BJ (cell line): Measurements from ENCODE around the gene PHF10. TPM values are rescaled to one million over a fixed set of nuclear protein-coding genes. Genes with fewer than 3 reads are reported as not detected.

Experiments used
- CTCF ChIA-PET: fragments of 350-600 bp; formaldehyde crosslinking; extraction: SDS; loops from one replicate; lab custom pipeline; 2021; ENCODE audit warnings: antibody characterized with exemption, inconsistent platforms; lab: Yijun Ruan, JAX
- POLR2A ChIA-PET: fragments of 300-600 bp; sonication (Branson Sonifier 250); formaldehyde crosslinking; extraction: SDS; loops from one replicate; lab custom pipeline; 2021; ENCODE audit warnings: antibody characterized with exemption; lab: Charles Lee
- DNase-seq: peaks from one replicate; pipeline ENCODE4 v3.0.0-alpha.2; 2011; ENCODE audit warnings: low read depth
- H3K27me3 ChIP-seq: 2 replicates; pipeline ENCODE4 v1.6.0; 2011; ENCODE audit warnings: low read length; ENCODE audit not compliant: control insufficient read depth, insufficient read depth
- H3K36me3 ChIP-seq: 2 replicates; pipeline ENCODE4 v1.5.1; 2011; ENCODE audit warnings: low read length; ENCODE audit not compliant: control insufficient read depth, insufficient read depth
- H3K4me3 ChIP-seq: 2 replicates; pipeline ENCODE4 v1.5.1; 2011; ENCODE audit warnings: low read depth, mild to moderate bottlenecking, control low read depth, low read length
- polyA plus RNA-seq: library from polyadenylated mRNA; depleted of rRNA; stranded (reverse); fragments of >200 nt; gene quantifications from 2 replicates; pipeline ENCODE4 v1.2.3, GENCODE V29; 2011
- TF ChIP-seq, protein P1 (sequence below): IDR thresholded peaks from 2 replicates; pipeline ENCODE4 v1.5.1; 2011; ENCODE audit warnings: low read depth, mild to moderate bottlenecking, control low read depth, inconsistent platforms, low read length, moderate library complexity; ENCODE audit not compliant: insufficient read depth

The PHF10 gene
- polyA plus RNA-seq, 1 experiment = 9.8 TPM

DNA sequence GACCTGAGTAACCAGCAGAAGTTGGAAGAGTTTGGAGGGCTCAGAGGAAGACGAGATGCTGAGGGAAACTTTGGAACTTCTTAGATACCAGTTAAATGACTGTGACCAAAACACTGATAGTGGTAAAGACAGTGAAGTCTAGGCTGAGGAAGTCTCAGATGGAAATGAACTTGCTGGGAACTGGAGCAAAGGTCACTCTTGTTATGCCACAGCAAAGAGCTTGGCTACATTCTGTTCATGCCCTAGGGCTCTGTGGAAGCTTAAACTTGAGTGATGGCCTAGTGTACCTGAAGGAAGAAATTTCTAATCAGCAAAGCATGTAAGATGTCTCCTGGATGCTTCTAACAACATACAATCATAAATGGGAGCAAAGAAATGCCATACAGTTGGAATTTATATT is 47.2 kb downstream of the PHF10 start:
- Histone ChIP-seq H3K27me3 (no peaks in the 10 kb centered on the region), H3K36me3 (0 out of 2 replicates have a peak, but pooled peaks cover 3% of the 10 kb centered on the region), H3K4me3 (no peak overlapping the region)
- TF ChIP-seq, protein P1, sequence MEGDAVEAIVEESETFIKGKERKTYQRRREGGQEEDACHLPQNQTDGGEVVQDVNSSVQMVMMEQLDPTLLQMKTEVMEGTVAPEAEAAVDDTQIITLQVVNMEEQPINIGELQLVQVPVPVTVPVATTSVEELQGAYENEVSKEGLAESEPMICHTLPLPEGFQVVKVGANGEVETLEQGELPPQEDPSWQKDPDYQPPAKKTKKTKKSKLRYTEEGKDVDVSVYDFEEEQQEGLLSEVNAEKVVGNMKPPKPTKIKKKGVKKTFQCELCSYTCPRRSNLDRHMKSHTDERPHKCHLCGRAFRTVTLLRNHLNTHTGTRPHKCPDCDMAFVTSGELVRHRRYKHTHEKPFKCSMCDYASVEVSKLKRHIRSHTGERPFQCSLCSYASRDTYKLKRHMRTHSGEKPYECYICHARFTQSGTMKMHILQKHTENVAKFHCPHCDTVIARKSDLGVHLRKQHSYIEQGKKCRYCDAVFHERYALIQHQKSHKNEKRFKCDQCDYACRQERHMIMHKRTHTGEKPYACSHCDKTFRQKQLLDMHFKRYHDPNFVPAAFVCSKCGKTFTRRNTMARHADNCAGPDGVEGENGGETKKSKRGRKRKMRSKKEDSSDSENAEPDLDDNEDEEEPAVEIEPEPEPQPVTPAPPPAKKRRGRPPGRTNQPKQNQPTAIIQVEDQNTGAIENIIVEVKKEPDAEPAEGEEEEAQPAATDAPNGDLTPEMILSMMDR = no peak
- ChIA-PET CTCF (interaction anchor here (1.1 kb wide), 1 partner anchor 21 kb away, joined by 3 read pairs; no protein-coding TSS in a partner anchor), POLR2A (no interaction called here)
- DNase-seq = no peak

DNA sequence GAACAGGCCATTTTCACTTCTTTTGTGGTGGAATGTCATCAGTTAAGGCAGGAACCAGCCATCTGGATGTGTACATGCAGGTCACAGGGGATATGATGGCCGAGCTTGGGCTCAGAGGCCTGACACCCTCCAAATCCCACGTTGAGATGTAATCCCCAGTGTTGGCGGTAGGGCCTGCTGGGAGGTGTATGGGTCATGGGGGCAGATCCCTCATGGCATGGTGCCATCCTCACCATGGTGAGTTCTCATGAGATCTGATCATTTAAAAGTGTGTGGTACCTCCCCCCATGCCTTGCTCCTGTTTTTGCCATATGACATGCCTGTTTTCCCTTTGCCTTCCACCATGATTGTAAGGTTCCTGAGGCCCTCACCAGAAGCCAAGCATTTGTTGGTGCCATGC is 49.3 kb downstream of the PHF10 start:
- ChIA-PET CTCF (no interaction called here), POLR2A (no interaction called here)
- DNase-seq = no peak
- Histone ChIP-seq H3K27me3 (no peaks in the 10 kb centered on the region), H3K36me3 (0 out of 2 replicates have a peak, but pooled peaks cover 2% of the 10 kb centered on the region), H3K4me3 (no peak overlapping the region)
- TF ChIP-seq, protein P1 = no peak

DNA sequence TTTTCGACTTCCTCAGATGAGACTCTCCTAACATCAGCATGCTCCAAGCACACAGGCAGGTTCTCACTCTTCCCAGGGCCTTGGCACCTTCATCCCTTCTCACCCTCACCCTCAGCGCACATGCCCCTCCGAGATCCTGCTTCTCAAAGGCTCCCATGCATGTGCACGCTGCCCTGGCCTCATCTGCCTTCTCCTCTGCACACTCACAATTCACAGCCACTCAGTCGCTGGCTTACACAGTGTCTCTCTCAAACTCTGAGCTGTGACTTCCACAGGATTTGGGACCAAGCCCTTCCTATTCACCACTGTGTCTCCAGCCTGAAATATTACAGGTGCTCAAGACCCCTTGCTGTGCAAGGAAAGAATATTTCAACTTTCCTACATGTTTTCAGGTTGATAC is 52.7 kb downstream of the PHF10 start:
- TF ChIP-seq, protein P1 = no peak
- ChIA-PET POLR2A (no interaction called here), CTCF (no interaction called here)
- no peak for DNase-seq
- H3K36me3 ChIP-seq = peaks cover 7% of the 10 kb centered on the region; the same call in 1 of the 2 replicates
- no peaks in the 10 kb centered on the region for H3K27me3 ChIP-seq
- H3K4me3 ChIP-seq = no peak overlapping the region

DNA sequence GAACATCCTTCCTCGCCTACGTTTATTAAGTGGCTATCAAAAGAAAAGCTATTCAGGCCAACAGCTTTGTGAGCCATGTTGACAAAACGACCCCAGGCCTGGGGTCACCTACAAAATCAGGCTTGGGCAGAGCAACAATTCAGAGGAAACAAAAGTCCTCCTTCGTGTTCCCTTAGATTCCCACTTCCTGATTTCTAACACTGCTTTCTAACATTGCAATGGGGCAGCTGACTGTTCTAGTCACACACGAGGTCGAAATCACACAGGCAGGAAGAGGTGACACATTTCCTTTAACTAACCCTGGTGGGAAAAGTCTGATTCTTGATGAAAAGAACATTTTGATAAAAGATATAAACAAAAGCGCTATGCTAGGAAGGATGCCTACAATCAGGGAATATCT is 54.4 kb downstream of the PHF10 start:
- TF ChIP-seq, protein P1 = no peak
- CTCF ChIA-PET = no interaction called here
- no peak for DNase-seq
- peaks cover 5% of the 10 kb centered on the region; the same call in 1 of the 2 replicates for H3K36me3 ChIP-seq
- H3K4me3 ChIP-seq = no peak overlapping the region
- POLR2A ChIA-PET = no interaction called here
- no peaks in the 10 kb centered on the region for H3K27me3 ChIP-seq

DNA sequence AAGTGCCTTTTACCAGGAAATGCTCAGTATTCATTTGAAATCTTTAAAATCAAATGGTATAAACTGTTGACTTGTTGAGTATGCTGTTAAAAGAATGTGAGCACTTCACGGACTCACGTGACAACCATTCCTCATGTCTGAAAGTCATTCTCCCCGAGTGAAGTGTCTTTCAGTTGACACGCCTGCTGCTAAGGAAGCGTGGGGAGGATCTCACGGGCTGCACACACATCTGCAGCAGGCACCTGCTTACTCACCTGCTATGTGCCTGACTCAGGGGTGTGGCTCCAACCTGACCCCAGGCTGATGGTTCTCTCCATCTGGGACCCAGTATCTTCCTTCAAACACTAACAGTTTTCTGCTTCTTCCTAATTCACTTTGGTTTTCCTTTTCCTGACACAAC is 55.2 kb downstream of the PHF10 start:
- no peak for DNase-seq
- TF ChIP-seq, protein P1 = no peak
- no peaks in the 10 kb centered on the region for H3K27me3 ChIP-seq
- peaks cover 5% of the 10 kb centered on the region for H3K36me3 ChIP-seq
- ChIA-PET CTCF (no interaction called here), POLR2A (no interaction called here)
- no peak overlapping the region for H3K4me3 ChIP-seq
